ENCODE data around the gene EML5.
A peak's percentile ranks its signal among the peaks of the same experiment; 100 is the strongest.

The EML5 gene

DNA sequence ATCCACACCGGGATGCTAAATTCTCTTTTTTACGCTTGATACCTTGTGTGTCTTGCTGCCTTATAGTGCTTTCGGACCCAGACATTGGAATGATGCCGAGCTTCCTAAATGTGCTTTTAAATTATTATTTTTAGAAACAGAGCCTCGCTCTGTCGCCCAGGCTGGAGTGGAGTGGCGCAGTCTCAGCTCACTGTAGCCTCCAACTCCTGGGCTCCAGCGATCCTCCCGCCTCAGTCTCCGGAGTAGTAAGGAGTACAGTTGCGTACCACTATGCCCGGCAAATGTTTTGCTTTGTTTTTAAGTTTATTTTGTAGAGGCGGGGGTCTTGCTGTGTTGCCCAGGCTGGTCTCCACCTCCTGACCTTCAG lies 489 bp upstream of the EML5 start:
- TF ChIP-seq EZH2phosphoT487 (conservative IDR thresholded peaks at IDR 0.05; ENCODE audit: low read length) (no peak), CTCF (IDR thresholded peaks at IDR 0.05; ENCODE audit: insufficient read depth, low read length, poor library complexity, severe bottlenecking) (no peak)
- H3K4me3 ChIP-seq (ENCODE audit: insufficient read depth, low read length, poor library complexity, severe bottlenecking), result peak overlapping the region; percentile 87
- no peaks in the 10 kb centered on the region; the same call in 1 of the 2 replicates for H3K27me3 ChIP-seq (ENCODE audit: low read length)
- no peaks in the 10 kb centered on the region for H3K9me3 ChIP-seq (ENCODE audit: insufficient read depth, low read length)
- no peaks in the 10 kb centered on the region for H3K9me2 ChIP-seq (replicated peaks; ENCODE audit: insufficient read depth, low read length)
- peak overlapping the region; percentile 75 for H3K9ac ChIP-seq (ENCODE audit: low read length)
- H3F3A ChIP-seq (ENCODE audit: insufficient read depth), result peaks cover 22% of the 10 kb centered on the region
- H3K27ac ChIP-seq (ENCODE audit: low read depth, low read length), result no peak overlapping the region; the same call in 1 of the 2 replicates
- H2AFZ ChIP-seq (ENCODE audit: low read depth, low read length, severe bottlenecking), result peak overlapping the region; percentile 100
- no peaks in the 10 kb centered on the region for H4K20me1 ChIP-seq (ENCODE audit: low read depth, low read length)
- no peaks in the 10 kb centered on the region for H3K36me3 ChIP-seq (ENCODE audit: low read length)
- H3K79me2 ChIP-seq (ENCODE audit: insufficient read depth, low read length), result no peaks in the 10 kb centered on the region
- peak overlapping the region; percentile 85 for H3K4me2 ChIP-seq (ENCODE audit: low read depth, low read length, poor library complexity, severe bottlenecking)

- peak overlapping the region; percentile 75 for H3K9ac ChIP-seq (ENCODE audit: low read length)
- no peaks in the 10 kb centered on the region for H3K79me2 ChIP-seq (ENCODE audit: insufficient read depth, low read length)
- H3K27ac ChIP-seq (ENCODE audit: low read depth, low read length), result peak overlapping the region; percentile 60
- H3K9me3 ChIP-seq (ENCODE audit: insufficient read depth, low read length), result no peaks in the 10 kb centered on the region
- H3K36me3 ChIP-seq (ENCODE audit: low read length), result no peaks in the 10 kb centered on the region
- H4K20me1 ChIP-seq (ENCODE audit: low read depth, low read length), result no peaks in the 10 kb centered on the region
- H3K4me2 ChIP-seq (ENCODE audit: low read depth, low read length, poor library complexity, severe bottlenecking), result peak overlapping the region; percentile 85
- peaks cover 22% of the 10 kb centered on the region for H3F3A ChIP-seq (ENCODE audit: insufficient read depth)
- no peaks in the 10 kb centered on the region for H3K9me2 ChIP-seq (replicated peaks; ENCODE audit: insufficient read depth, low read length)
- peak overlapping the region; percentile 87 for H3K4me3 ChIP-seq (ENCODE audit: insufficient read depth, low read length, poor library complexity, severe bottlenecking)
- TF ChIP-seq CTCF (IDR thresholded peaks at IDR 0.05; ENCODE audit: insufficient read depth, low read length, poor library complexity, severe bottlenecking), result no peak
- no peak for TF ChIP-seq EZH2phosphoT487 (conservative IDR thresholded peaks at IDR 0.05; ENCODE audit: low read length)
- H3K27me3 ChIP-seq (ENCODE audit: low read length), result no peaks in the 10 kb centered on the region; the same call in 1 of the 2 replicates
- H2AFZ ChIP-seq (ENCODE audit: low read depth, low read length, severe bottlenecking), result peak overlapping the region; percentile 84
These were observed 902 bp downstream of the EML5 start for GRCh38 chr14:88791629-88792472.

- no peak overlapping the region for H3K27ac ChIP-seq (ENCODE audit: low read depth, low read length)
- no peak for TF ChIP-seq EZH2phosphoT487 (conservative IDR thresholded peaks at IDR 0.05; ENCODE audit: low read length)
- TF ChIP-seq CTCF (IDR thresholded peaks at IDR 0.05; ENCODE audit: insufficient read depth, low read length, poor library complexity, severe bottlenecking), result no peak
- H3K36me3 ChIP-seq (ENCODE audit: low read length), result no peaks in the 10 kb centered on the region
- H3K4me3 ChIP-seq (ENCODE audit: insufficient read depth, low read length, poor library complexity, severe bottlenecking), result peak overlapping the region; percentile 87
- no peaks in the 10 kb centered on the region for H3K9me3 ChIP-seq (ENCODE audit: insufficient read depth, low read length)
- H3K79me2 ChIP-seq (ENCODE audit: insufficient read depth, low read length), result no peaks in the 10 kb centered on the region
- H3F3A ChIP-seq (ENCODE audit: insufficient read depth), result peaks cover 22% of the 10 kb centered on the region
- peak overlapping the region; percentile 85 for H3K4me2 ChIP-seq (ENCODE audit: low read depth, low read length, poor library complexity, severe bottlenecking)
- no peaks in the 10 kb centered on the region for H3K9me2 ChIP-seq (replicated peaks; ENCODE audit: insufficient read depth, low read length)
- no peaks in the 10 kb centered on the region for H4K20me1 ChIP-seq (ENCODE audit: low read depth, low read length)
- no peaks in the 10 kb centered on the region; the same call in 1 of the 2 replicates for H3K27me3 ChIP-seq (ENCODE audit: low read length)
- H2AFZ ChIP-seq (ENCODE audit: low read depth, low read length, severe bottlenecking), result no peak overlapping the region
- peak overlapping the region; percentile 75; the same call in 1 of the 2 replicates for H3K9ac ChIP-seq (ENCODE audit: low read length)
These were observed 1.5 kb downstream of the EML5 start for GRCh38 chr14:88791252-88791621.

Measured in SU-DHL-6 (cell line).